ENCODE results near the gene AGAP3. TPM values are rescaled to one million over a fixed set of nuclear protein-coding genes. Genes with fewer than 3 reads are reported as not detected.

Gene AGAP3
- polyA plus RNA-seq, 1 donor (not counting 4 experiments of a cell fraction or from before 2014, with no cell fraction given) = 64.3 TPM

- FAIRE-seq (no peak), DNase-seq (ENCODE audit: low read depth, low spot score) (no peak)
- no peak for TF ChIP-seq CTCF (optimal IDR thresholded peaks at IDR 0.05 in 1 of 3, IDR thresholded peaks at IDR 0.05 in 1 of 3, conservative IDR thresholded peaks at IDR 0.05 in 1 of 3; ENCODE audit: extremely low read depth in 1 of 3, insufficient read depth in 2 of 3, low read length in 3 of 3)
- TF ChIP-seq EZH2 (IDR thresholded peaks at IDR 0.05; ENCODE audit: low read length) = no peak
- Histone ChIP-seq H3K79me2 (ENCODE audit: control insufficient read depth, insufficient read depth, low read length) (peaks cover 80% of the 10 kb centered on the region), H3K27ac (ENCODE audit: control insufficient read depth, insufficient read depth, low read length) (no peak overlapping the region), H3K9ac (ENCODE audit: control insufficient read depth, extremely low read depth, insufficient read depth, low read length) (no peak overlapping the region), H3K4me3 (ENCODE audit: control insufficient read depth in 2 of 3, extremely low read depth in 1 of 3, insufficient read depth in 2 of 3, low read depth in 1 of 3, low read length in 3 of 3) (no peak overlapping the region), H3K9me3 (ENCODE audit: control insufficient read depth, low read depth, low read length) (no peaks in the 10 kb centered on the region), H3K9me1 (ENCODE audit: control insufficient read depth, extremely low read depth, insufficient read depth, low read length) (no peaks in the 10 kb centered on the region), H2AFZ (ENCODE audit: control insufficient read depth, low read length) (no peak overlapping the region), H3K4me2 (ENCODE audit: control insufficient read depth, extremely low read depth, insufficient read depth, low read depth, low read length) (no peak overlapping the region), H4K20me1 (ENCODE audit: control insufficient read depth, extremely low read depth, insufficient read depth, low read length) (peaks cover 6% of the 10 kb centered on the region), H3K4me1 (ENCODE audit: control insufficient read depth, extremely low read depth, insufficient read depth, low read length) (no peaks in the 10 kb centered on the region), H3K36me3 (ENCODE audit: control insufficient read depth in 2 of 2, extremely low read depth in 1 of 2, insufficient read depth in 2 of 2, low read length in 2 of 2) (peaks cover 0 to 3% of the 10 kb centered on the region in 2 experiments), H3K27me3 (ENCODE audit: control insufficient read depth, extremely low read depth, insufficient read depth, low read length) (no peaks in the 10 kb centered on the region)
- dilution Hi-C loops (cut with MboI; ENCODE audit: extremely low pct_ligation_motif_present, low sequenced_read_pairs) = no loop called here
These were observed 13.4 kb downstream of the AGAP3 start for GRCh38 chr7:151099486-151100211.

- peaks cover 68% of the 10 kb centered on the region for H3K79me2 ChIP-seq (ENCODE audit: control insufficient read depth, insufficient read depth, low read length)
- no peaks in the 10 kb centered on the region for H3K27me3 ChIP-seq (ENCODE audit: control insufficient read depth, extremely low read depth, insufficient read depth, low read length)
- dilution Hi-C loops (cut with MboI; ENCODE audit: extremely low pct_ligation_motif_present, low sequenced_read_pairs) = no loop called here
- FAIRE-seq (no peak), DNase-seq (ENCODE audit: low read depth, low spot score) (no peak)
- H3K4me1 ChIP-seq (ENCODE audit: control insufficient read depth, extremely low read depth, insufficient read depth, low read length) = no peaks in the 10 kb centered on the region
- peaks cover 0 to 1% of the 10 kb centered on the region in 2 experiments for H3K36me3 ChIP-seq (ENCODE audit: control insufficient read depth in 2 of 2, extremely low read depth in 1 of 2, insufficient read depth in 2 of 2, low read length in 2 of 2)
- H2AFZ ChIP-seq (ENCODE audit: control insufficient read depth, low read length) = no peak overlapping the region
- H3K9me1 ChIP-seq (ENCODE audit: control insufficient read depth, extremely low read depth, insufficient read depth, low read length) = no peaks in the 10 kb centered on the region
- TF ChIP-seq EZH2 (IDR thresholded peaks at IDR 0.05; ENCODE audit: low read length) (no peak), CTCF (optimal IDR thresholded peaks at IDR 0.05 in 1 of 3, IDR thresholded peaks at IDR 0.05 in 1 of 3, conservative IDR thresholded peaks at IDR 0.05 in 1 of 3; ENCODE audit: extremely low read depth in 1 of 3, insufficient read depth in 2 of 3, low read length in 3 of 3) (no peak)
- no peak overlapping the region for H3K4me3 ChIP-seq (ENCODE audit: control insufficient read depth in 2 of 3, extremely low read depth in 1 of 3, insufficient read depth in 2 of 3, low read depth in 1 of 3, low read length in 3 of 3)
- no peaks in the 10 kb centered on the region for H3K9me3 ChIP-seq (ENCODE audit: control insufficient read depth, low read depth, low read length)
- H3K27ac ChIP-seq (ENCODE audit: control insufficient read depth, insufficient read depth, low read length) = no peak overlapping the region
- no peak overlapping the region for H3K4me2 ChIP-seq (ENCODE audit: control insufficient read depth, extremely low read depth, insufficient read depth, low read depth, low read length)
- H3K9ac ChIP-seq (ENCODE audit: control insufficient read depth, extremely low read depth, insufficient read depth, low read length) = no peak overlapping the region
- H4K20me1 ChIP-seq (ENCODE audit: control insufficient read depth, extremely low read depth, insufficient read depth, low read length) = peaks cover 6% of the 10 kb centered on the region
These were observed 14.6 kb downstream of the AGAP3 start for GRCh38 chr7:151100921-151101320.
